Metanephros (tissue), 2 donors: ENCODE results near the gene OR5AR1. TPM values are rescaled to one million over a fixed set of nuclear protein-coding genes. Genes with fewer than 3 reads are reported as not detected.

Experiments used
- small RNA-seq: library from RNA; depleted of rRNA; stranded (forward); fragments of <200 nt; gene quantifications from one replicate; pipeline ENCODE3, GENCODE V24; 2014; ENCODE audit warnings: low replicate concordance
- total RNA-seq: library from RNA; depleted of rRNA; stranded (reverse); fragments of >200 nt; gene quantifications from one replicate; pipeline ENCODE4 v1.2.3, GENCODE V29; 2014

OR5AR1 gene
- not detected for total RNA-seq

DNA sequence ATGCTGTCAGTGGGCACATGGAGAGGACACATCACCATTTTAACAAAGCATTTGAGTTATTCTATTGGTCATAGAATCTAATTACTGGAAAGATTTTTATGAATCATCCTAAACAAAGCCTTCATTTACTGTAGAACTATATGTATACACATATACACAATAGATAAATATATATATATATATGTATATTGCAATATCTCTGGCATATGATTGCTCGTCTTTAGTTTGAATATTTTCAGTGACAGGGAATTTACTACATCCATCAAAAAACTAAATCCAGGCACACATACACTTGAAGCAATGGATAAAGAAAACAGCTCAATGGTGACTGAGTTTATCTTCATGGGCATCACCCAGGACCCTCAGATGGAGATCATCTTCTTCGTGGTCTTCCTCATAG is at the start of gene OR5AR1:
TSS of gene OR5AR1 (plus strand) at position 301 of the 400 bp plus-strand sequence. CDS start at position 301, 0 bp downstream.

DNA sequence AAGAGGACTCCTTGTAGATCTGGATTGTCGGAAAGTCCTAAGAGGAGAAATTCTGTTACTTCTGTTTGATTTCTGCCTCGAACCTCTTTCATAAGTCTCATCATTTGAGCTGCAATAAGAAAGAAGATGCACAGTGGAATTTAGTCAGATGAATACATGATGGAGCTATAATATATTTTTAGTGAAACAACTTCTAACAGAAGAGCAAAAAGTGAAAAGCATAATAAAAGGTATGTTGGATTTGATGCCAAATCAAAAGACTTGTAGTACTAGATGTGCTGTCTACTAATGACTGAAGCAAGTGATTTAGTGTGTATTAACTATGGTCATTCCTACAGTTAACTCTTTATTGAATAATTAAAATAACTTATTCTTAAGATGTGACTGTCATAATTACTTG is 21.1 kb upstream of the OR5AR1 start, which contains the start of gene OR5AP2:
TSS of gene OR5AP2 (minus strand) at position 101 of the 400 bp plus-strand sequence. CDS start at position 101, 0 bp downstream.

DNA sequence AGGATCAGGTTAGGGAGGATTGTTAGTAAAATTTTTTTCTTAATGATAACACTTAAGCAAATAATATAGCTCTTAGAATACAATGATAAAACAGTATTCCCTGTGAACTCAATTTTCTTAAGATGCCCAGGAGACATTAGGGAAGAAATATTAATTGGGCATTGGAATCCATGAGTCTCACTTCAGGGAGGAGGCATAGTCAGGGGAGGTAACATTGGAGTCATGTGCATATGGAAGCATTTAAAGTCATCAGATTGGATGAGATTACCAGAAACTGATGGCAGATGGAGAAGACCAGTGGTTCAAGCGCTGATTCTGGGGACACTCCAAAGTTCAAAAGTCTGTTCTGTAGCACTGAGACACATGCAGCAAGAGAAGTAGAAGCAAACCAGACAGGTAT is 35.3 kb downstream of the OR5AR1 start, which contains the start of gene OR9G1:
TSS of gene OR9G1 (plus strand) at position 301 of the 400 bp plus-strand sequence. CDS start 1,293 bp downstream, outside the sequence.

Small RNA genes lying within 50 kb of the gene (small RNA-seq; reads per million reads assigned to genes)
- gene AP004245.1, result not detected

Other genes with a start within 250 kb of the OR5AR1 start
- gene OR5M3, start 190.3 kb upstream of the OR5AR1 start, total RNA-seq, result not detected
- gene OR5M8, start 172.3 kb upstream of the OR5AR1 start, total RNA-seq, result not detected
- not detected for gene OR5M11, start 120.4 kb upstream of the OR5AR1 start, total RNA-seq
- gene OR5M10, start 86.0 kb upstream of the OR5AR1 start, total RNA-seq, result not detected
- not detected for gene OR5M1, start 48.8 kb upstream of the OR5AR1 start, total RNA-seq
- gene OR5AP2, start 21.2 kb upstream of the OR5AR1 start, total RNA-seq, result not detected
- gene OR9G1, start 35.4 kb downstream of the OR5AR1 start, total RNA-seq, result not detected
- not detected for gene OR9G4, start 85.0 kb downstream of the OR5AR1 start, total RNA-seq